Endothelial cell (in vitro differentiated cells): Measurements from ENCODE around the gene PANK3. TPM values are rescaled to one million over a fixed set of nuclear protein-coding genes. Genes with fewer than 3 reads are reported as not detected.
A peak's percentile ranks its signal among the peaks of the same experiment; 100 is the strongest.

Experiments
- DNase-seq: peaks from one replicate; pipeline ENCODE4 v3.0.0; 2021; ENCODE audit warnings: low spot score
- H3K27ac Mint-ChIP-seq: one replicate; pipeline ENCODE4 v1.8.0; 2021; ENCODE audit warnings: mixed read lengths, inconsistent platforms; ENCODE audit not compliant: unreplicated experiment
- H3K27me3 Mint-ChIP-seq: one replicate; pipeline ENCODE4 v1.8.0; 2021; ENCODE audit warnings: mild to moderate bottlenecking, moderate library complexity, mixed read lengths, inconsistent platforms; ENCODE audit not compliant: unreplicated experiment
- H3K36me3 Mint-ChIP-seq: one replicate; pipeline ENCODE4 v1.8.0; 2021; ENCODE audit warnings: mild to moderate bottlenecking, low read depth, mixed read lengths, inconsistent platforms; ENCODE audit not compliant: unreplicated experiment
- H3K4me1 Mint-ChIP-seq: one replicate; pipeline ENCODE4 v1.8.0; 2021; ENCODE audit warnings: mild to moderate bottlenecking, mixed read lengths, inconsistent platforms; ENCODE audit not compliant: unreplicated experiment
- H3K4me3 Mint-ChIP-seq: one replicate; pipeline ENCODE4 v1.8.0; 2021; ENCODE audit warnings: mild to moderate bottlenecking, mixed read lengths, inconsistent platforms; ENCODE audit not compliant: unreplicated experiment
- H3K9me3 Mint-ChIP-seq: one replicate; pipeline ENCODE4 v1.8.0; 2021; ENCODE audit warnings: mixed read lengths, inconsistent platforms; ENCODE audit not compliant: unreplicated experiment
- total RNA-seq: library from RNA; stranded (reverse); fragmentation: NEBNext Ultra II Directional; extraction: Animal tissue kit (Norgen Biotek cat#: 25700); gene quantifications from one replicate; pipeline ENCODE4 v1.2.1, GENCODE V29; 2021; ENCODE audit not compliant: unreplicated experiment
- TF ChIP-seq, protein P1 (sequence below): fragments of 200-600 bp; sonication (generic); IDR thresholded peaks from one replicate; pipeline ENCODE4 v1.5.0; 2021; ENCODE audit warnings: antibody characterized with exemption; ENCODE audit not compliant: unreplicated experiment

Gene PANK3
- total RNA-seq, 1 donor from 2014 or later: 103 TPM

GRCh38 chr5:168531987-168532864 lies 46.9 kb downstream of the PANK3 start:
- no peak overlapping the region for H3K4me3 Mint-ChIP-seq
- peaks cover 18% of the 10 kb centered on the region for H3K27me3 Mint-ChIP-seq
- H3K27ac Mint-ChIP-seq: no peak overlapping the region
- H3K36me3 Mint-ChIP-seq: peaks cover 4% of the 10 kb centered on the region
- no peaks in the 10 kb centered on the region for H3K9me3 Mint-ChIP-seq
- peaks cover 11% of the 10 kb centered on the region for H3K4me1 Mint-ChIP-seq
- TF ChIP-seq, protein P1, sequence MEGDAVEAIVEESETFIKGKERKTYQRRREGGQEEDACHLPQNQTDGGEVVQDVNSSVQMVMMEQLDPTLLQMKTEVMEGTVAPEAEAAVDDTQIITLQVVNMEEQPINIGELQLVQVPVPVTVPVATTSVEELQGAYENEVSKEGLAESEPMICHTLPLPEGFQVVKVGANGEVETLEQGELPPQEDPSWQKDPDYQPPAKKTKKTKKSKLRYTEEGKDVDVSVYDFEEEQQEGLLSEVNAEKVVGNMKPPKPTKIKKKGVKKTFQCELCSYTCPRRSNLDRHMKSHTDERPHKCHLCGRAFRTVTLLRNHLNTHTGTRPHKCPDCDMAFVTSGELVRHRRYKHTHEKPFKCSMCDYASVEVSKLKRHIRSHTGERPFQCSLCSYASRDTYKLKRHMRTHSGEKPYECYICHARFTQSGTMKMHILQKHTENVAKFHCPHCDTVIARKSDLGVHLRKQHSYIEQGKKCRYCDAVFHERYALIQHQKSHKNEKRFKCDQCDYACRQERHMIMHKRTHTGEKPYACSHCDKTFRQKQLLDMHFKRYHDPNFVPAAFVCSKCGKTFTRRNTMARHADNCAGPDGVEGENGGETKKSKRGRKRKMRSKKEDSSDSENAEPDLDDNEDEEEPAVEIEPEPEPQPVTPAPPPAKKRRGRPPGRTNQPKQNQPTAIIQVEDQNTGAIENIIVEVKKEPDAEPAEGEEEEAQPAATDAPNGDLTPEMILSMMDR: no peak
- no peak for DNase-seq

DNA sequence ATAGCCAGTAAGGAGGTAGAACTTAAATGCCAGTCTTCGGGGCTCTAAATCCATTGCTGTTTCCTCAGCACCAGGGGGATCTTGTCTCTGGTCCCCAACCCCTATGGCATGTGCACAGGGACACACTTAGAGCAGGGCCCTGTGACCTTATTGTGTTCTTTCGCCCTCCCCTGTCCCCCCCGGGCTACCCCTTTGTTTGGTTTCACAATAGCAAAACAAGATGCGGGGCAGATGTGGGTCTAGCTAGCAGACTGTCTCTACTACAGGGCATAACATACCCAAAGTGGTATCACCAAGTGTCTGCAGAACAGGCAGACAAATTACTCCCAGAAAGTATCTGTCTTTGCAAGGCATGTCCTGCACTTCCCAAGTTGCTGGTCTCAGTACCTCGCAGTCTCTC lies 48.0 kb downstream of the PANK3 start:
- Mint-ChIP-seq H3K27me3 (peaks cover 18% of the 10 kb centered on the region), H3K9me3 (no peaks in the 10 kb centered on the region), H3K4me1 (peaks cover 11% of the 10 kb centered on the region), H3K4me3 (no peak overlapping the region), H3K27ac (no peak overlapping the region), H3K36me3 (peaks cover 4% of the 10 kb centered on the region)
- TF ChIP-seq, protein P1: no peak
- DNase-seq: no peak

DNA sequence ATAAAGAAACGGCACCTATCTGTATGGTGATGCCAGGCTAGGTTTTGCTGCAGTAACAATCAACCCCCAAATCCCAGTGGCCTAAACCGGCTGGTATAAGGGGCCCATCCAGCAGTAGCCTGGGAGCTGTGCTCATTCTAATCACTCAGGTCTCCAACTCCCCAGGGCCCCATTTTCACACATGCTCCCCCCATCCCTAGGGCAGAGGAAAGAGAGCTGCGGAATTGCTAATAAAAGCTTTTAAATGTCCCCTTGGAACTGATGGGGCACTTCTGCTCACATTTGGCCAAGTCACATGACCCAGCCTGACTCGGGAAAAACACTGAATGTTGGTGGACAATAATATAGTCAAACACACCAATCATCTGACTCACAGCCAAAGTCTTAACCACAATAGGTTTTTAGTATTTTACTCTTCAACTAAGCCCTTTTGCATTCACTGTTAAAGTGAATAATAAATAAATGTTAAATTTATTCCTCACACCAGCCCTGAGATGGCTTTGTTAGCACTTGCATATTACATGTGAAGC lies 48.5 kb downstream of the PANK3 start:
- no peaks in the 10 kb centered on the region for H3K9me3 Mint-ChIP-seq
- TF ChIP-seq, protein P1: no peak
- H3K27ac Mint-ChIP-seq: no peak overlapping the region
- DNase-seq: no peak
- peaks cover 11% of the 10 kb centered on the region for H3K4me1 Mint-ChIP-seq
- H3K36me3 Mint-ChIP-seq: peaks cover 4% of the 10 kb centered on the region
- H3K27me3 Mint-ChIP-seq: peaks cover 18% of the 10 kb centered on the region
- peak overlapping the region; percentile 56 for H3K4me3 Mint-ChIP-seq

- H3K27me3 Mint-ChIP-seq: peaks cover 18% of the 10 kb centered on the region
- TF ChIP-seq, protein P1: no peak
- no peak overlapping the region for H3K27ac Mint-ChIP-seq
- H3K4me3 Mint-ChIP-seq: peak overlapping the region; percentile 84
- no peak for DNase-seq
- peaks cover 4% of the 10 kb centered on the region for H3K36me3 Mint-ChIP-seq
- peaks cover 11% of the 10 kb centered on the region for H3K4me1 Mint-ChIP-seq
- H3K9me3 Mint-ChIP-seq: no peaks in the 10 kb centered on the region
Observed at GRCh38 chr5:168529374-168530234, 49.6 kb downstream of the PANK3 start.
